ENCODE results near the gene MEGF8.

Gene MEGF8

DNA sequence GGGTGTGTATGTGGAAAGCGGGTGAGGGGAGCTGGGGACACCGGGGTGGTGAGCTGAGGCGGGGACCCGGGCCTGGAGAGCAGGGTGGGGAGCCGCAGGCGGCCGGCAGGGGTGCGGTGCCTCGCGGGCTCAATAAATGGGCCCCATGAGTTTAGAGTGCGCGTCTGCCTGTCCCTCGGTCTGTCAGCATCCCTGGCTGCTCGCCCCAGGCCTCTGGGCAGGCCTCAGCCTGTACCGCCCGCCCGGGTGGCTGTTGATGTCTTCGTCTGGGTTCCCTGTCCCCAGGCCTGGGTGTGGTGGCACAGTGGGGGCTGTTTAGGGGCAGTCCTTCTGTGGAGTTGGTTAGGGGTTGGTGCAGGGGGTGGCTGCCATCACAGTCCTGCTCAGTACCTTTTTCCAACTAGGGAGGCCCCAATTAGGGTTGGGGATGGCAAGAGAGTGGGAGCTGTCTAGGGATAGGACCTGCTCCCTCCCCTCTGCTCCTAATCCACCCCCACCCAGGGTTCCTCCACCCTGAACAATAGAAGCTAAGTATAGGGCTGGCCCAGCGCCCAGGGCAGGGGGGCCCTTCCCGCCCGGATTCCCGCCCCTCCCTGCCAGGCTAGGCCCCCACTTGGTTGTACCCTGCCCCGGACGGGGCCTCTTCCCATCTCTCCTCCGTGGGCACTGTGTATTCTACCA is 44.1 kb upstream of the MEGF8 start:
- peak overlapping the region; percentile 57 for H3K4me2 ChIP-seq (ENCODE audit: low read length)
- no peak overlapping the region for H3K9ac ChIP-seq
- TF ChIP-seq, protein P1, sequence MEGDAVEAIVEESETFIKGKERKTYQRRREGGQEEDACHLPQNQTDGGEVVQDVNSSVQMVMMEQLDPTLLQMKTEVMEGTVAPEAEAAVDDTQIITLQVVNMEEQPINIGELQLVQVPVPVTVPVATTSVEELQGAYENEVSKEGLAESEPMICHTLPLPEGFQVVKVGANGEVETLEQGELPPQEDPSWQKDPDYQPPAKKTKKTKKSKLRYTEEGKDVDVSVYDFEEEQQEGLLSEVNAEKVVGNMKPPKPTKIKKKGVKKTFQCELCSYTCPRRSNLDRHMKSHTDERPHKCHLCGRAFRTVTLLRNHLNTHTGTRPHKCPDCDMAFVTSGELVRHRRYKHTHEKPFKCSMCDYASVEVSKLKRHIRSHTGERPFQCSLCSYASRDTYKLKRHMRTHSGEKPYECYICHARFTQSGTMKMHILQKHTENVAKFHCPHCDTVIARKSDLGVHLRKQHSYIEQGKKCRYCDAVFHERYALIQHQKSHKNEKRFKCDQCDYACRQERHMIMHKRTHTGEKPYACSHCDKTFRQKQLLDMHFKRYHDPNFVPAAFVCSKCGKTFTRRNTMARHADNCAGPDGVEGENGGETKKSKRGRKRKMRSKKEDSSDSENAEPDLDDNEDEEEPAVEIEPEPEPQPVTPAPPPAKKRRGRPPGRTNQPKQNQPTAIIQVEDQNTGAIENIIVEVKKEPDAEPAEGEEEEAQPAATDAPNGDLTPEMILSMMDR (IDR thresholded peaks at IDR 0.05): no peak
- no peaks in the 10 kb centered on the region for H3K9me3 ChIP-seq (ENCODE audit: control insufficient read depth, low read length)
- peaks cover 53% of the 10 kb centered on the region for H3K4me1 ChIP-seq
- H3K36me3 ChIP-seq (ENCODE audit: control insufficient read depth, insufficient read depth, low read length): no peaks in the 10 kb centered on the region
- peaks cover 9% of the 10 kb centered on the region for H3K79me2 ChIP-seq
- H2AFZ ChIP-seq: no peak overlapping the region
- H3K27ac ChIP-seq: peak overlapping the region; percentile 51
- no peaks in the 10 kb centered on the region for H3K27me3 ChIP-seq (ENCODE audit: control insufficient read depth, insufficient read depth, low read length)
- H3K4me3 ChIP-seq (ENCODE audit: low read depth, low read length): peak overlapping the region; percentile 27

- Histone ChIP-seq H3K4me3 (ENCODE audit: low read depth, low read length) (no peak overlapping the region), H3K4me1 (peaks cover 57% of the 10 kb centered on the region), H3K27ac (peak overlapping the region; percentile 51), H3K9me3 (ENCODE audit: control insufficient read depth, low read length) (no peaks in the 10 kb centered on the region), H3K27me3 (ENCODE audit: control insufficient read depth, insufficient read depth, low read length) (no peaks in the 10 kb centered on the region), H3K9ac (no peak overlapping the region), H3K36me3 (ENCODE audit: control insufficient read depth, insufficient read depth, low read length) (no peaks in the 10 kb centered on the region), H3K4me2 (ENCODE audit: low read length) (no peak overlapping the region), H2AFZ (no peak overlapping the region), H3K79me2 (peaks cover 9% of the 10 kb centered on the region)
- TF ChIP-seq, protein P1 (IDR thresholded peaks at IDR 0.05): no peak
Measured at GRCh38 chr19:42281827-42282762, 43.3 kb upstream of the MEGF8 start.

DNA sequence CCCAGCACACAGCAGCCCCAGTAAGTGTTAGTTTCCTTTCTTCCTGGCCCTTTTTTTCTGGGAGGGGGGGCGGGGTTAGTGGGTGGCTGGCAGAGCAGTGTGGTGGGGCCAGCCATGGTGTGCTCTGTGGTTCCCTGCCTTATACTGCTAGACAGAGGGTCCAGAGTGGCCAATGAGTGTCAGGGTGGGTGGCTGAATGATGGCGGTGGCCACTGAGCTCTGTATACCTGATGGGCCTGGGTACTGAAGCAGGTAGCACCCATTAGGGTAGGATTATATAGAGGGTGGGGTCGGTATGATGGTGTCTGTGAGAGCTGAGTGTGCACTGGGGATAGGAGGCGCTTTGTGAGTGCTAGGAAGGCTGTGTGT is 42.6 kb upstream of the MEGF8 start:
- Histone ChIP-seq H2AFZ (no peak overlapping the region), H3K4me1 (peaks cover 54% of the 10 kb centered on the region), H3K9ac (no peak overlapping the region), H3K4me3 (ENCODE audit: low read depth, low read length) (no peak overlapping the region), H3K27ac (peak overlapping the region; percentile 80), H3K36me3 (ENCODE audit: control insufficient read depth, insufficient read depth, low read length) (no peaks in the 10 kb centered on the region), H3K4me2 (ENCODE audit: low read length) (peak overlapping the region; percentile 91), H3K79me2 (peaks cover 5% of the 10 kb centered on the region), H3K9me3 (ENCODE audit: control insufficient read depth, low read length) (no peaks in the 10 kb centered on the region), H3K27me3 (ENCODE audit: control insufficient read depth, insufficient read depth, low read length) (no peaks in the 10 kb centered on the region)
- TF ChIP-seq, protein P1 (IDR thresholded peaks at IDR 0.05): no peak

- Histone ChIP-seq H3K27me3 (ENCODE audit: control insufficient read depth, insufficient read depth, low read length) (no peaks in the 10 kb centered on the region), H3K36me3 (ENCODE audit: control insufficient read depth, insufficient read depth, low read length) (no peaks in the 10 kb centered on the region), H3K4me2 (ENCODE audit: low read length) (peak overlapping the region; percentile 91), H3K9ac (no peak overlapping the region), H3K4me1 (peaks cover 48% of the 10 kb centered on the region), H3K27ac (peak overlapping the region; percentile 80), H3K4me3 (ENCODE audit: low read depth, low read length) (peak overlapping the region; percentile 61), H3K79me2 (peaks cover 5% of the 10 kb centered on the region), H3K9me3 (ENCODE audit: control insufficient read depth, low read length) (no peaks in the 10 kb centered on the region), H2AFZ (peak overlapping the region; percentile 76)
- TF ChIP-seq, protein P1 (IDR thresholded peaks at IDR 0.05): no peak
Measured at GRCh38 chr19:42283188-42284065, 42.0 kb upstream of the MEGF8 start.
